Measurements from ENCODE around the gene SETBP1.

DNA sequence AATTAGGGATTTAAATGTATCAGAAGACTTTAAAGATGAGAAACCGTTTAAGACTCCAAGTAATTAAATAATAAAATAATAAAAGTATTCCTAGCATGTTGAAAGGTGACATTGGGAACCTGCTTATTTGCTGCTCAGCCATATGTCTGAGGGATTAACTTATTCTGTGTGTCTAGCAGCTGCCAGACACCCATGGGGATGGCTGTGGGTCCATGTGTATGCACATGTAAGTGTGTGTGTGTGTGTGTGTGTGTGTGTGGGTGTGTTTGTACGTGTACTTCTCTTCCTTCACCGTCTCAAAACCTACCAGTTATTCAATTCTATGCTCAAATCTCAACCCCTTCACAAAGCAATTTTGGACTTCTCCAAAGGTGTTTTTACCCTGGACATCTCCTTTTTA is 124.5 kb downstream of the SETBP1 start:
- TF ChIP-seq POLR2AphosphoS5 (IDR thresholded peaks at IDR 0.05; ENCODE audit: low read depth, low read length) (no peak), ZNF225 (CRISPR knock-in tag; IDR thresholded peaks at IDR 0.05) (no peak)
- TF ChIP-seq, protein P1, sequence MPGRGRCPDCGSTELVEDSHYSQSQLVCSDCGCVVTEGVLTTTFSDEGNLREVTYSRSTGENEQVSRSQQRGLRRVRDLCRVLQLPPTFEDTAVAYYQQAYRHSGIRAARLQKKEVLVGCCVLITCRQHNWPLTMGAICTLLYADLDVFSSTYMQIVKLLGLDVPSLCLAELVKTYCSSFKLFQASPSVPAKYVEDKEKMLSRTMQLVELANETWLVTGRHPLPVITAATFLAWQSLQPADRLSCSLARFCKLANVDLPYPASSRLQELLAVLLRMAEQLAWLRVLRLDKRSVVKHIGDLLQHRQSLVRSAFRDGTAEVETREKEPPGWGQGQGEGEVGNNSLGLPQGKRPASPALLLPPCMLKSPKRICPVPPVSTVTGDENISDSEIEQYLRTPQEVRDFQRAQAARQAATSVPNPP (CRISPR knock-in tag; IDR thresholded peaks at IDR 0.05) = no peak
- TF ChIP-seq, protein P2, sequence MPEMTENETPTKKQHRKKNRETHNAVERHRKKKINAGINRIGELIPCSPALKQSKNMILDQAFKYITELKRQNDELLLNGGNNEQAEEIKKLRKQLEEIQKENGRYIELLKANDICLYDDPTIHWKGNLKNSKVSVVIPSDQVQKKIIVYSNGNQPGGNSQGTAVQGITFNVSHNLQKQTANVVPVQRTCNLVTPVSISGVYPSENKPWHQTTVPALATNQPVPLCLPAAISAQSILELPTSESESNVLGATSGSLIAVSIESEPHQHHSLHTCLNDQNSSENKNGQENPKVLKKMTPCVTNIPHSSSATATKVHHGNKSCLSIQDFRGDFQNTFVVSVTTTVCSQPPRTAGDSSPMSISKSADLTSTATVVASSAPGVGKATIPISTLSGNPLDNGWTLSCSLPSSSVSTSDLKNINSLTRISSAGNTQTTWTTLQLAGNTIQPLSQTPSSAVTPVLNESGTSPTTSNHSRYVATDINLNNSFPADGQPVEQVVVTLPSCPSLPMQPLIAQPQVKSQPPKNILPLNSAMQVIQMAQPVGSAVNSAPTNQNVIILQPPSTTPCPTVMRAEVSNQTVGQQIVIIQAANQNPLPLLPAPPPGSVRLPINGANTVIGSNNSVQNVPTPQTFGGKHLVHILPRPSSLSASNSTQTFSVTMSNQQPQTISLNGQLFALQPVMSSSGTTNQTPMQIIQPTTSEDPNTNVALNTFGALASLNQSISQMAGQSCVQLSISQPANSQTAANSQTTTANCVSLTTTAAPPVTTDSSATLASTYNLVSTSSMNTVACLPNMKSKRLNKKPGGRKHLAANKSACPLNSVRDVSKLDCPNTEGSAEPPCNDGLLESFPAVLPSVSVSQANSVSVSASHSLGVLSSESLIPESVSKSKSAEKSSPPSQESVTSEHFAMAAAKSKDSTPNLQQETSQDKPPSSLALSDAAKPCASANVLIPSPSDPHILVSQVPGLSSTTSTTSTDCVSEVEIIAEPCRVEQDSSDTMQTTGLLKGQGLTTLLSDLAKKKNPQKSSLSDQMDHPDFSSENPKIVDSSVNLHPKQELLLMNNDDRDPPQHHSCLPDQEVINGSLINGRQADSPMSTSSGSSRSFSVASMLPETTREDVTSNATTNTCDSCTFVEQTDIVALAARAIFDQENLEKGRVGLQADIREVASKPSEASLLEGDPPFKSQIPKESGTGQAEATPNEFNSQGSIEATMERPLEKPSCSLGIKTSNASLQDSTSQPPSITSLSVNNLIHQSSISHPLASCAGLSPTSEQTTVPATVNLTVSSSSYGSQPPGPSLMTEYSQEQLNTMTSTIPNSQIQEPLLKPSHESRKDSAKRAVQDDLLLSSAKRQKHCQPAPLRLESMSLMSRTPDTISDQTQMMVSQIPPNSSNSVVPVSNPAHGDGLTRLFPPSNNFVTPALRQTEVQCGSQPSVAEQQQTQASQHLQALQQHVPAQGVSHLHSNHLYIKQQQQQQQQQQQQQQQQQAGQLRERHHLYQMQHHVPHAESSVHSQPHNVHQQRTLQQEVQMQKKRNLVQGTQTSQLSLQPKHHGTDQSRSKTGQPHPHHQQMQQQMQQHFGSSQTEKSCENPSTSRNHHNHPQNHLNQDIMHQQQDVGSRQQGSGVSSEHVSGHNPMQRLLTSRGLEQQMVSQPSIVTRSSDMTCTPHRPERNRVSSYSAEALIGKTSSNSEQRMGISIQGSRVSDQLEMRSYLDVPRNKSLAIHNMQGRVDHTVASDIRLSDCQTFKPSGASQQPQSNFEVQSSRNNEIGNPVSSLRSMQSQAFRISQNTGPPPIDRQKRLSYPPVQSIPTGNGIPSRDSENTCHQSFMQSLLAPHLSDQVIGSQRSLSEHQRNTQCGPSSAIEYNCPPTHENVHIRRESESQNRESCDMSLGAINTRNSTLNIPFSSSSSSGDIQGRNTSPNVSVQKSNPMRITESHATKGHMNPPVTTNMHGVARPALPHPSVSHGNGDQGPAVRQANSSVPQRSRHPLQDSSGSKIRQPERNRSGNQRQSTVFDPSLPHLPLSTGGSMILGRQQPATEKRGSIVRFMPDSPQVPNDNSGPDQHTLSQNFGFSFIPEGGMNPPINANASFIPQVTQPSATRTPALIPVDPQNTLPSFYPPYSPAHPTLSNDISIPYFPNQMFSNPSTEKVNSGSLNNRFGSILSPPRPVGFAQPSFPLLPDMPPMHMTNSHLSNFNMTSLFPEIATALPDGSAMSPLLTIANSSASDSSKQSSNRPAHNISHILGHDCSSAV (CRISPR knock-in tag; IDR thresholded peaks at IDR 0.05; ENCODE audit: borderline replicate concordance) = no peak
